Pons (tissue), 1 donor: ENCODE data around the gene FER.
"Not testable (repeated sequence)": the region's sequence is repeated elsewhere in the genome, so short reads cannot be mapped to it uniquely, and the experiment has no call there.

Source experiments
- DNase-seq: peaks from one replicate; pipeline ENCODE4 v3.0.0-alpha.2; 2016; ENCODE audit warnings: low spot score

FER gene

DNA sequence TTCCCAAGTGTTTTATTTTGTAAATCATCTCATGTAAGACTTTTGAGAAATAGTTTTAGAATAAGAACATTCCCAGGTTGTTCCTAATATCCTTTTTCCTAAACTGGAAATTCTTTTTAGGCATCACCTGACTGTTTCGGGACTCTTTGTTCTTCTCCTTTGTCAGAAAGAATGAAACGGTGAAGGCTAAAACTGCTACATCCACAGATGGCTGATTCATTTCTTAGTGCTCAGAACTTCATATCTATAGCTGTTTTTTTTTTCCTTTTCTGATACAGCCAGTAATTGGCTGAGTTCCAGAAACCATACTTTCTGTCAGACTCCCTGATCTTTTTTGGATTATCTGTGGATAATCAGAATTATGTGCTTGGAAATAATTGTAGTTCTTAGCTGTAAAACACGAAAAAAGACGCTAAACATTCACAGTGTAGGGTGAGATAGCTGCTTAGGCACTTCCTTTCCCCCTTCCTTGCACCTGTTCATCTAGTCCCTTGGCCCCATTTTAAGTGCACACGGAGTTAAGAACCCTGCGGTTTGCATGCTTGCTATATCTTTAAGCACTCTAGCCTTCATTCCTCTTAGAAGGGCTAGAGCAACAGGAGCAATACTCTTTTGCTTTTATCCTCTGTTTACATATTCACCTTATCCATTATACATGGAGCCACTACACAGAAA, 378.2 kb downstream of the FER start:
- DNase-seq, result no peak

DNA sequence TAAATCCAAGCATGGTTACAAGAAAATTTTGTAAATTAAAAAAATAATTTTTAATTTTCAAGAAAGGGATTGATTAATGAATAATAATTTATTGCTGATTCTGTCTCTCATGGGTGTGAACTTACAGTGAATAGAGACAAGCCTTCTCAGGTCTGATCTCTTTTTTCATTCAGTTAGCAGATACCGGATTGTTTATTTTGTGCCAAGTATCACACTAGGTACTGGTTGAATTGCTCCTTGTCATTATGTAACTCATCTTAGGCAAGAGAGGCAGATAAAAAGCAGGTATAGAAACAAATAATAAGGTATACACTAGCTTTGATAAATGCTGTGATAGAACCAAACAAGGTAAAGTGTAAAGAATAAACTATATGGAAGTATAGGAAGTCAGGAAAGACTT, 378.8 kb downstream of the FER start:
- no peak for DNase-seq

- DNase-seq, result no peak
Observed at GRCh38 chr5:109136906-109137305, 389.2 kb downstream of the FER start.

GRCh38 chr5:109141222-109142200, 393.8 kb downstream of the FER start:
- DNase-seq, result no peak

DNA sequence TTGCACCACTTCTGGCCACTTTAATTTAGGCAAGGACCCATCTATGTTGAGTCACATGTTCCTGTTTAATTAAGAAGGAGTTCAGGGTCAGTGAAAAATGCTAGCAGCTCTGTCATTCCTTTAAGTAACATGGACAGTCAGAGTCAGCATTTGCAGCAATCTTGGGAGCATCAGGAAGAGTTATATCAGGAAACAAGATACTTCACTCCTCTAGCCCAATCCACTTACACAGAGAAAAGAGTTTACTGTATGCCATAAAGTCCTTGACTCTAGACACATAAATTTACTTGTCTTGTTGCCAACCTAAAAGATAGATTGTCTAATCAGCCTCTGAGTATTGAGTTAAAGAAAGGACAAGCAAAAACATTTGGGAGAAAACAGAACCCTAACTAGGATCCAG, 395.3 kb downstream of the FER start:
- no peak for DNase-seq

DNA sequence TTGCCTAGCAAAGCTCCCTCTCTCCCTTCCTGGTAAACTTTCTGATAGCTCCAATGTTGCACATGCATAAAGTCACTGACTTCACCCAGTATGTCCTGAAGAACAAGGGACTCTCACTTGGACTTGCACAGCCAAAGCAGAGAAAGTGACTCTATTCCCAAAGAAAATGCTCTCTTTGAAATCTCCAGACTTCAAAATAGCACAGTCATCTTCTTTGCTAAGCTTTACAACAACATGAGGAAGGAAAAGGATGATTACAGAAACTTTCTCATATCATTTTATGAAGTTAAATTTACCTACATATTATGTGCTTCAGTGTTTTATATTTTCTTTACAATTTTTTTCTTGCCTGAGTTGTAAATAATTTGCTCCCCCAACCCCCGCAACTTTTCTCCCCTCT, 397.4 kb downstream of the FER start:
- DNase-seq, result no peak

DNA sequence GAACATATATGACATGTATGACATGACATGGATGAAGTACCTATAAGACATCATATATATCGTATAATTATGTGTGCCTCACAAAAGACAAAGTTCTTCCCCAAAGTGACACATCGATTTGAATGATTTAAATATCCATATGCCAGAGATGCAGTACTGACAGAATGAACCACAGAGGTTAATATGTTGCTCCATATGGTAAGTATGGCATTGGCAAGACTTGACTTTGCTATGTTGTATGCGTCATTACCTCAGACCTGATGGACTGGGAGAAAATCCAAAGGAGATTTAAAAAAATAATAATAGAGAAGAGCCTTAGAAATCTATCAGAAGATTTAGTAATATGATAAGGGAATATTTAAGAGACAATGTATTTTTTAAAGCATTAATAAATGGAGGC, 398.9 kb downstream of the FER start:
- no peak for DNase-seq

- DNase-seq, result no peak
Observed at GRCh38 chr5:109152565-109152964, 404.9 kb downstream of the FER start.

- DNase-seq, result no peak
Observed at GRCh38 chr5:109155625-109156024, 407.9 kb downstream of the FER start.

GRCh38 chr5:109156885-109157284, 409.2 kb downstream of the FER start:
- no peak for DNase-seq

DNA sequence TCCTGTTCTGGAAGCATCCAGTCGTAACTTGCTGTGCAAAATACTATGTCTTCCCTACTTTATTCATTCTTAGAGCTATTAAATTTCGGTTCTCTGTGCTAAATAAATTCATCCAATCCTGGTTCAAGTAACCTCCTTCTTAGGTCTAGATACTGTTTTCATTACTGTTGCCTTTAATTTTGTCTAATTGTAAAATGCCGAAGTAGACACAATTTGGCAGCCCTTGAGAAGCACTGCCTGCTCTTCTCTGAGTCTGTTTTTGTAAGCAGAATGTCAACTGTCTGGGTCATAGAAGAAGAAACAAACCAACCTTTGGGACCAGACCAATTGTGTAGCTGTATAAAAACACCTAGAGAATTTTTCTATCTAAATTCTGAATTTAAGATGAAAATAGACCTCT, 412.8 kb downstream of the FER start:
- no peak for DNase-seq

DNA sequence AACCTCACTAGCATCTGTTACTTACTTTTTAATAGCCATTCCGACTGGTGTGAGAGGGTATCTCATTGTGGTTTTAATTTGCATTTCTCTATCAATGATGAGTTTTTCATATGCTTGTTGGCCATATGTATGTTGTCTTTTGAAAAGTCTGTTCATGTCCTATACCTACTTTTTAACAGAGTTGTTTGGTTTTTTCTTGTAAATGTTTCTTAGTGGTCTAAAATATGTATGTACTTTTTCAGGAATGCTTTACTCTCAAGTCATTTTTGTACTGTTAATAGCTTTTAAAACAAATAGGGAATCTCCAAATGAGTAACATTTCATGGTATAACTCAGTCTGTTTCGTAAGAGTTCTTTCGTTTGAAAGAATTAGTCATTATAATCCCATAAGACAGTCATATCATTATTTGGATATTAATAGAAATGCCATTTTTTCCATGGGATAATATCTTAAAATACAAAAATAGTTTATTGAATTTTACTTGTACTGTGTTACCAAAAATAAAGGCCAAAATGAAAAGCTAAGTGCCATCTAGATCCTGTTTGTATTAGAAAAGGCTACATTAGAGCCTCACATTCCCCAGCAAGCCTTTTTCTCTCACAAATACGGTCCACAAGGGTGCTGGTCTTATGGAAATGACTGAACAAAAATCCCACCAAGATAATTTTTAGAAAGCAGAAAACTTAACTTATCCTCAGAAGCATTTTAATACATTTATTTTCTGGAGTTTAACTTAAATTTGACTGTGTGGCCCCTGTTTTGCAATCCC, 414.4 kb downstream of the FER start:
- no peak for DNase-seq

DNA sequence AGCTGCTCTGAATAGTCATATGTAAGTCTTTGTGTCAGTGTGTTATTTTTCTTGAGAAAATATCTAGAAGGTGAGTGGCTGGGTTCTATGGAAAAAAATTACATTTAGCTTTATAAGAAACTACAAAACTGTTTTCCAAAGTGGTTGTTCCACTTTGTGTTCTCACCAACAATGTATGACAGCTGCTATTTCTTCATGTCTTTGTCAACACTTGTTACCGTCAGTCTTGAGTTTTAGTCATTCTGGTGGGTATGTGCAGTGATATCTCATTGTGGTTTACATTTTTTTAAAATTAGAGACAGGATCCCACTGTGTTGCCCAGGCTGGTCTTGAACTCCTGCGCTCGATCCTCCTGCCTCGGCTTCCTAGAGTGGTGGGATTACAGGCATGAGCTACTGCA, 415.6 kb downstream of the FER start:
- DNase-seq, result no peak

DNA sequence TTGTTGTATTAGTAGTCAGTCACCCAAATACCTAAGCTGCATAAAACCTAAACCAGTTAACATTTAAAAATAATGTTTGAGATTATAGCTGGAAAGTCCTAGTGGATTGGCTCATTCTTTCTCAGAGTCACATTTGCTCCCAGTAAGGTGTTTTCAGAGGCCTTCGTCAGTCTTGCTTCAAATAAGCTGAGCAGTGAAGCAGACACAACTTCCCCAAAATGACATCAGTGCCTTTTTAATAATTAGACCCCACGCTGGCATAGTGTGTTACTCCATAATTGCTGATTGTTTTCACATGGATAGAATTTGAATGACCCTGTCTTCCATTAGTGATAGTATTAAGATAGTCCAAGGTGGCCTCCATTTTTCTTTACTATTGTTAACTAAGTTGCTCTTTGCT, 416.3 kb downstream of the FER start:
- no peak for DNase-seq

- DNase-seq, result no peak
Observed at GRCh38 chr5:109167586-109167985, 419.9 kb downstream of the FER start.

GRCh38 chr5:109168151-109168550, 420.5 kb downstream of the FER start:
- no peak for DNase-seq

GRCh38 chr5:109170629-109171350, 423.1 kb downstream of the FER start:
- no peak for DNase-seq

DNA sequence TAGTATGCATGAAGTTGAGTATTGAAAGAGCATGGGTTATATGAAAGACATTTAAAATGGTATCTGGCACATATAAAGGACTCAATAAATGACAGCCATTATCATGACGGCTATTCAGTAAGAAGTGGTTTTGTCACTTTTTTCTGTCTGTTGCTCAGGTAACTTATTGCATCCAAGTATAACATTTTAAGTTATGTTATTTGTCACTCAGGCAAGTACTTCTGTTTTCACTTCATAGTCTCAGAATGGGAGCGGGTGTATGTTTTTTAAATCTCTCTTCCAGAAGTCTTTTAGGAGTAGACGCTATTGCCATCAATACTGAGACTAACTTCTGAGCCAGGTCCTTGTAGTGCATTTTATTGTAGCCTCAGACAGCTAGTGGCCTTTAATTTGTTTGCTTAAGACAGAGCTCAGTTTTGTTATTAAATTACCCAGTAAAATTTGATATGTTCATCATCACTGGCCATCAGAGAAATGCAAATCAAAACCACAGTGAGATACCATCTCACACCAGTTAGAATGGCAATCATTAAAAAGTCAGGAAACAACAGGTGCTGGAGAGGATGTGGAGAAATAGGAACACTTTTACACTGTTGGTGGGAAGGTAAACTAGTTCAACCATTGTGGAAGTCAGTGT, 423.9 kb downstream of the FER start:
- not testable (repeated sequence) for DNase-seq

DNA sequence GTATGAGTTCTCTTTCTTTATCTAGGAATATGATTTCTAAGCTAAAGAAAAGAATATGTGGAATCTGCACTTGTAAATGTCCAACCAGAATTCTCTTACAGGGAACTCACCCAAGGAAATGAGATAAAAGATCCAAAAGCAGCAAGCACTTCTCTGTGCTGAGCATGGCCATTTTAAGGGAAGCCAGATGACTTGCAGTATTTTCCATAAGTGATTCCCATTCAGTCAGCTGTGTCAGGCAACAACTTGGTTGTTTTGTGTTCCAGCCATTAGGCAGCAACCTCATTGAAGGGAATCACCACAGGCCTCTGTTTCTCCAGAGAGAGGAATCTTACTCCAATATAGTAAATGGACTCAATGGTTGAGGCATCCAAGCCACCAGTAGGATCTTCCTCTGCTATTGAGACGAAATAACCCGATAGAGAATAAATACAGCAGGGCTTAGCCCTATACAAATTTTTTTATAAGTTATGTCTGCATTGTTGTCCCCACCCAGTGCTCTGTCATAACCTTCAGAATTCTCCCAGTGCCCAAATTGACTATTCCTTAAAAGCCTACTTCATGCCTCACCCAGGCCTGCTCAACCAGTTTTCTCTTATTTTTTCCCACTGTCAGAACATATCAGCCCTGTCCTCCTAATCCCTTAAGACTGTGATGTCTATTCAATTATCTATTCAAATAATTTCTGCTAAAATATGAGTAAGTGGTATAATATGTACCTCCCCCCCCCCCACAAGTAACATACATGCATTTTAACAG, 425.5 kb downstream of the FER start:
- no peak for DNase-seq

DNA sequence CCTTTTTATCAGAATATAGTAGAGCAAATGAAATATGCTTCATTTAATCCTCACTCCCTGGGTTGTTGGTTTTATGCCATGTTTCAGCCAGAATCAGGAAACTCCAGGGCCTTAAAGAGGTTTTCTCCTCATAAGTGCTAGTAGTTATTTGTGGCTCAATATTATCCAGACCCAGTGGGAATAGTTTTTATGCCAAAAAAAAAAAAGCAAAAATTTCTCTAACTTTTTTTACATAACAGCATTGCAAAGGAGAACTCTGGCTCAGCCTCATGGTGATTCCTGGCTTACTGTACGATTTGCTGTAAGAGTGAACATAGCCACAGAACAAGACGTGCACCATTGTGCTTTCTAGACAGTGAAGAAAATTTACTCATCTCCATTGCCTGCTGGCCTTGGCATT, 429.5 kb downstream of the FER start:
- no peak for DNase-seq

- DNase-seq, result no peak
Observed at GRCh38 chr5:109177782-109178181, 430.1 kb downstream of the FER start.
